ENCODE results near the gene PCP4L1. TPM values are rescaled to one million over a fixed set of nuclear protein-coding genes. Genes with fewer than 3 reads are reported as not detected.

Gene PCP4L1
- total RNA-seq, 1 experiment from 2014 or later, result 0.83 TPM

- no peaks in the 10 kb centered on the region for H4K20me1 ChIP-seq (ENCODE audit: control insufficient read depth, insufficient read depth, insufficient read length)
- Mint-ChIP-seq H3K27me3 (ENCODE audit: low read depth) (no peaks in the 10 kb centered on the region), H3K36me3 (ENCODE audit: insufficient read depth in 1 of 3, low read depth in 3 of 3) (peaks cover 18 to 22% (median 20%) of the 10 kb centered on the region in 3 experiments; a peak in 6 of 7 replicates), H3K4me3 (no peak overlapping the region), H3K9me3 (no peaks in the 10 kb centered on the region), H3K27ac (no peak overlapping the region), H3K4me1 (peaks cover 23 to 29% of the 10 kb centered on the region in 2 experiments)
- peaks cover 8% of the 10 kb centered on the region; the same call in 1 of the 2 replicates for H3K4me1 ChIP-seq (ENCODE audit: insufficient read depth, low read length)
- no peaks in the 10 kb centered on the region for H3K9me3 ChIP-seq (ENCODE audit: control insufficient read depth, low read depth, low read length)
- H3K4ac ChIP-seq (ENCODE audit: low read depth, low read length), result no peak overlapping the region
- H4K8ac ChIP-seq (replicated peaks; ENCODE audit: insufficient read length, low read depth, low read length), result no peak overlapping the region
- no peak overlapping the region for H3K23ac ChIP-seq (ENCODE audit: insufficient read length, low read depth, low read length)
- no peaks in the 10 kb centered on the region for H3K27me3 ChIP-seq (ENCODE audit: insufficient read depth, low read length)
- DNase-seq, result no peak
- no peak overlapping the region for H2BK20ac ChIP-seq (ENCODE audit: low read depth, low read length, poor library complexity, severe bottlenecking)
- no peaks in the 10 kb centered on the region for H3K79me1 ChIP-seq (ENCODE audit: insufficient read depth, low read depth, low read length, poor library complexity, severe bottlenecking)
- no CpG with 5 or more reads among the region's 3 CpGs for WGBS (ENCODE audit: extremely low coverage, insufficient read length, low lambda C conversion rate)
- no peak overlapping the region for H4K91ac ChIP-seq (ENCODE audit: insufficient read length, low read depth, low read length)
- H2BK12ac ChIP-seq (ENCODE audit: insufficient read length, low read depth, low read length), result no peak overlapping the region
- no peak overlapping the region for H3K27ac ChIP-seq (ENCODE audit: insufficient read length, low read depth, low read length)
- no peak overlapping the region for H2AFZ ChIP-seq (ENCODE audit: low read length)
- no peak overlapping the region for H2BK5ac ChIP-seq (ENCODE audit: insufficient read length, low read length)
- H3K79me2 ChIP-seq (ENCODE audit: insufficient read depth, low read length), result no peaks in the 10 kb centered on the region
- no peak overlapping the region for H3K18ac ChIP-seq (ENCODE audit: insufficient read length, low read depth, low read length)
- H2BK120ac ChIP-seq (ENCODE audit: low read depth, low read length, poor library complexity, severe bottlenecking), result no peak overlapping the region
- H3K4me2 ChIP-seq (ENCODE audit: insufficient read depth, insufficient read length, low read length), result no peak overlapping the region
- H4K5ac ChIP-seq (ENCODE audit: insufficient read length, low read depth, low read length), result no peak overlapping the region
- no peak overlapping the region for H3K9ac ChIP-seq (ENCODE audit: extremely low read depth, insufficient read length, low read length)
- no peaks in the 10 kb centered on the region for H3K23me2 ChIP-seq (ENCODE audit: insufficient read length, low read depth, low read length, poor library complexity, severe bottlenecking)
- peak; percentile 49; the same call in 2 of the 3 replicates for TF ChIP-seq CTCF (conservative IDR thresholded peaks at IDR 0.05)
- no peak overlapping the region for H2AK5ac ChIP-seq (ENCODE audit: insufficient read length, low read length)
- no peak overlapping the region for H2BK15ac ChIP-seq (ENCODE audit: low read depth, low read length)
- no peak overlapping the region for H3T11ph ChIP-seq (ENCODE audit: low read length)
- H3K14ac ChIP-seq (ENCODE audit: insufficient read depth, low read length), result no peak overlapping the region
- H3K56ac ChIP-seq (ENCODE audit: insufficient read length, low read depth, low read length), result no peak overlapping the region
These were observed 28.6 kb upstream of the PCP4L1 start for GRCh38 chr1:161229896-161230295.
